ENCODE measurements around the gene HNRNPR. TPM values are rescaled to one million over a fixed set of nuclear protein-coding genes. Genes with fewer than 3 reads are reported as not detected.
"Not testable (repeated sequence)": the region's sequence is repeated elsewhere in the genome, so short reads cannot be mapped to it uniquely, and the experiment has no call there.

HNRNPR gene
- total RNA-seq, 2 experiments from 2014 or later: 190 to 210 TPM

GRCh38 chr1:23322770-23323169 lies 21.3 kb downstream of the HNRNPR start:
- peaks cover 9% of the 10 kb centered on the region for H3K4me1 Mint-ChIP-seq

DNA sequence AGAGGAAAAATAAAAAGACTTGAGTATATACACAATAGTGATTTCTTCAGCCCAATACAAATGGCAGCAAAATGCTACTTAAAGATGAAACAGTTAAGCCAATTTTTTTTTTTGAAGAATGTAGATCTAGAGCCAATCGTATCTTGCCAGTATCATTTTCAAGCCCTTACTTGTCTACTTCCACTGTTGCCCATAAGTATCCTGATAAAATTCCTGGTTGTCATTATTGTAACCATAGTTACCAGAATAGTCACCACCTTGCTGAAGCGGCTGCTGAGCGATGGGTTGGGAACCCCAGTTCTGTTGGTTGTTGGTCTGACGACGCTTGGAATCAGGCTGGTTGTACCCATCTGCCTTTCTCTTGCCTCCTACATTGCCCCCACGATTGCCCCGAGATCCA lies 33.8 kb downstream of the HNRNPR start:
- ATAC-seq; H3K27me3 Mint-ChIP-seq; H3K4me3 Mint-ChIP-seq; CTCF ChIA-PET; DNase-seq; intact Hi-C loops (cut with DNase I, micrococcal nuclease); H3K27ac Mint-ChIP-seq; H3K9me3 Mint-ChIP-seq (ENCODE audit: low read depth); POLR2A ChIA-PET: not testable (repeated sequence)
- H3K36me3 Mint-ChIP-seq (ENCODE audit: low read depth): peaks cover 48% of the 10 kb centered on the region
- peaks cover 10% of the 10 kb centered on the region for H3K4me1 Mint-ChIP-seq

More at GRCh38 chr1:23322770-23323169, 21.3 kb downstream of the HNRNPR start:
- Mint-ChIP-seq H3K27me3 (no peaks in the 10 kb centered on the region), H3K9me3 (ENCODE audit: low read depth) (no peaks in the 10 kb centered on the region), H3K4me3 (no peak overlapping the region), H3K27ac (no peak overlapping the region), H3K36me3 (ENCODE audit: low read depth) (peaks cover 57% of the 10 kb centered on the region)
- POLR2A ChIA-PET: no interaction called here
- DNase-seq: no peak
- intact Hi-C loops (cut with DNase I, micrococcal nuclease): no loop called here
- CTCF ChIA-PET: interaction anchor here (1.4 kb wide), 1 partner anchor 81 kb away, joined by 3 read pairs; no protein-coding TSS in a partner anchor
- ATAC-seq: no peak

DNA sequence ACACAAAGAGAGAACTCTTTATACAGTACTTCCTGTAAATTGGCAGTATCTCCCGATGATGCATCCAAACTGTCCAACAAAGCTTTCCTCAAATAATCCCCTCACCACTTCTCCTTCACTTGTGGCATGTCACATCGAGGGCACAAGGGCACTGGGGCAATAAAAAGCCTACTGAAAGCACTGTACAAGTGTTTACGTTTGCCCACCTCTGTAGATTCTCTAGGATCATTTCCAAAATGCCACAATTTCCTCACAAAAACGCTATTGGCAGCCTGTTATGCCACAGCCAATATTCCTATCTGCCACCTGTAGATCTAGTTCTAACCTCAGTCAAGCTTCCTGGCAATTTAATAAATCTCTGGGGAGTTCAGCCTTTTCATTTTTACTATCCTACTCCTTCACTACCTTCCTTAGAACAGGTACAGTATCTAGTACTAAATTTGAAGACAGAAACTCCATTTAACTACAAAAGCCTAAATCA lies 39.9 kb downstream of the HNRNPR start:
- intact Hi-C loops (cut with DNase I, micrococcal nuclease): no loop called here
- Mint-ChIP-seq H3K36me3 (ENCODE audit: low read depth) (peaks cover 35% of the 10 kb centered on the region), H3K27ac (no peak overlapping the region), H3K4me1 (no peaks in the 10 kb centered on the region), H3K4me3 (no peak overlapping the region), H3K27me3 (no peaks in the 10 kb centered on the region), H3K9me3 (ENCODE audit: low read depth) (no peaks in the 10 kb centered on the region)
- ChIA-PET POLR2A (no interaction called here), CTCF (no interaction called here)
- ATAC-seq (no peak), DNase-seq (no peak)

GRCh38 chr1:23303524-23303923 lies 40.6 kb downstream of the HNRNPR start:
- intact Hi-C loops (cut with DNase I, micrococcal nuclease): no loop called here
- ChIA-PET CTCF (interaction anchor here (1.0 to 1.3 kb wide), 2 partner anchors 14 to 118 kb away, joined by 3 to 4 read pairs; no protein-coding TSS in a partner anchor), POLR2A (no interaction called here)
- DNase-seq (no peak), ATAC-seq (no peak)
- peak overlapping the region; percentile 44 for H3K27ac Mint-ChIP-seq
- peaks cover 35% of the 10 kb centered on the region for H3K36me3 Mint-ChIP-seq (ENCODE audit: low read depth)
- H3K4me1 Mint-ChIP-seq: no peaks in the 10 kb centered on the region
- no peaks in the 10 kb centered on the region for H3K9me3 Mint-ChIP-seq (ENCODE audit: low read depth)
- no peaks in the 10 kb centered on the region for H3K27me3 Mint-ChIP-seq
- no peak overlapping the region for H3K4me3 Mint-ChIP-seq

GRCh38 chr1:23296931-23297330 lies 47.2 kb downstream of the HNRNPR start:
- H3K9me3 Mint-ChIP-seq (ENCODE audit: low read depth): no peaks in the 10 kb centered on the region
- intact Hi-C loops (cut with DNase I, micrococcal nuclease): no loop called here
- no peaks in the 10 kb centered on the region for H3K4me1 Mint-ChIP-seq
- POLR2A ChIA-PET: no interaction called here
- H3K27me3 Mint-ChIP-seq: no peaks in the 10 kb centered on the region
- DNase-seq: no peak
- no peak overlapping the region for H3K27ac Mint-ChIP-seq
- no peak overlapping the region for H3K4me3 Mint-ChIP-seq
- CTCF ChIA-PET: interaction anchor here (1.5 kb wide), 1 partner anchor 23 kb away, joined by 3 read pairs; no protein-coding TSS in a partner anchor
- no peak for ATAC-seq
- peaks cover 26% of the 10 kb centered on the region for H3K36me3 Mint-ChIP-seq (ENCODE audit: low read depth)

DNA sequence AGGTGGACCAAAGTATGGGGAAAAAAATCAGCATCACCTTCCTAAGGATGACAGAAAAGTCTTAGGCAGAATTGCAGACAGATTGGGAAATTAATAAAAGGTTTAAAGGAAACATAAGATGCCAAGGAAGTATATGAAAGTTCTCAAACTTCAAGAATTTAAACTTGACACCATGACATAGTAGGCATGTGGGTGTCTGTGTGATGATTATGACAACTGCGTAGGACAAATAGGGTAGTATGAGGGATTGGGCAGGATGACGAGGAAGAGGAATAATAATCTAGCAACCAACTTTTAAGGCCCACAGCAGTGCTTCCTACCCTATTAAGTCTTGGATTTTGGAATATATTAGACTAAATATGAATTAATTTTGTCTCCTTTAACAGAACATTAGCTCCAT lies 52.4 kb downstream of the HNRNPR start:
- Mint-ChIP-seq H3K27me3 (no peaks in the 10 kb centered on the region), H3K4me1 (no peaks in the 10 kb centered on the region), H3K9me3 (ENCODE audit: low read depth) (no peaks in the 10 kb centered on the region), H3K36me3 (ENCODE audit: low read depth) (peaks cover 16% of the 10 kb centered on the region), H3K27ac (no peak overlapping the region), H3K4me3 (no peak overlapping the region)
- POLR2A ChIA-PET: no interaction called here
- CTCF ChIA-PET: interaction anchor here (0.6 kb wide), 1 partner anchor 473 kb away, joined by 3 read pairs; no protein-coding TSS in a partner anchor
- ATAC-seq: no peak
- intact Hi-C loops (cut with DNase I, micrococcal nuclease): no loop called here
- DNase-seq: no peak

- Mint-ChIP-seq H3K9me3 (ENCODE audit: low read depth) (no peaks in the 10 kb centered on the region), H3K27me3 (no peaks in the 10 kb centered on the region), H3K27ac (no peak overlapping the region), H3K4me3 (no peak overlapping the region), H3K36me3 (ENCODE audit: low read depth) (peaks cover 16% of the 10 kb centered on the region), H3K4me1 (no peaks in the 10 kb centered on the region)
- ATAC-seq (no peak), DNase-seq (no peak)
- ChIA-PET POLR2A (no interaction called here), CTCF (interaction anchor here (0.6 to 1.3 kb wide), 3 partner anchors 10 to 112 kb away, joined by 3 to 5 read pairs (median 3); no protein-coding TSS in a partner anchor)
- intact Hi-C loops (cut with DNase I, micrococcal nuclease): no loop called here
Measured at GRCh38 chr1:23290836-23291565, 53.1 kb downstream of the HNRNPR start.

DNA sequence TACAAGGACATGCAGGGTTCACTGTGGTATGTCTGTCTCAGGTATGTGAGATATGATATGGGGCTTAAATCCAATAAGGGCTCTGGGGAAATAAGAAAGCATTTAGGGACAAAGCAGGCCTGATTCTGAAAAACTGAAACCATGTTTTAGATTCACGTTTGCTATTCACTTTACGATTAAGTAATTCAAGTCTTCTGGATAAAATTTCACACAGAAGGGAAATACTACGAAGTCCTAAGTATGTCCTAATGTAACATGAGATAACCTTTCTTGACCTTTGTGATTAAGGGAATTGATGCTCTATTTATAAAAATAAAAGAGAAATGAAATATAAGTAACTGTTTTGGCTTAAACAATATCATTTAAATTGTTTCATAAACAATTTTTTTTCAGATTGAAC lies 55.4 kb downstream of the HNRNPR start:
- DNase-seq (no peak), ATAC-seq (no peak)
- H3K27me3 Mint-ChIP-seq: no peaks in the 10 kb centered on the region
- H3K27ac Mint-ChIP-seq: no peak overlapping the region
- CTCF ChIA-PET: no interaction called here
- no peak overlapping the region for H3K4me3 Mint-ChIP-seq
- no peaks in the 10 kb centered on the region for H3K4me1 Mint-ChIP-seq
- peaks cover 14% of the 10 kb centered on the region for H3K36me3 Mint-ChIP-seq (ENCODE audit: low read depth)
- POLR2A ChIA-PET: no interaction called here
- H3K9me3 Mint-ChIP-seq (ENCODE audit: low read depth): no peaks in the 10 kb centered on the region
- intact Hi-C loops (cut with DNase I, micrococcal nuclease): no loop called here

DNA sequence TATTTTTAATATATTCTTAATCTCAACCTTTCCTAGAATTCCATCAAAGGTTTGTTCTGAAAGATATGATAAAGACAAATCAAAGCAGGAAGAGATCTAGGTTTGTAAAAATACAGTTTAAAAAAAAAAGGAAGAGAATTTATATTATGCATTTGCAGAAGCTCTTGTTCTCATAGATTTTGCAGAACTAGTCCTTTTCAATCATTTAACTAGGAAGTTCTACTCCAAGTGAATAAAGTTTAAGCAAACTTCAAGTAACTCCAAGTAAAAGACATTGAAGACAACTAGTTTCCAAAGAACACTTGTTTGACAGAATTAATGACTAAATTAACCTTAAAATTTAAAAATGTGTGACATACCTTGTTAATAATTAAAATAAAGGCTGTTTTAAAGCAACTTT lies 55.9 kb downstream of the HNRNPR start:
- intact Hi-C loops (cut with DNase I, micrococcal nuclease): no loop called here
- CTCF ChIA-PET: interaction anchor here (0.7 kb wide), 1 partner anchor 116 kb away, joined by 3 read pairs; no protein-coding TSS in a partner anchor
- H3K27me3 Mint-ChIP-seq: no peaks in the 10 kb centered on the region
- H3K4me3 Mint-ChIP-seq: no peak overlapping the region
- no peak overlapping the region for H3K27ac Mint-ChIP-seq
- peaks cover 15% of the 10 kb centered on the region for H3K36me3 Mint-ChIP-seq (ENCODE audit: low read depth)
- no peaks in the 10 kb centered on the region for H3K4me1 Mint-ChIP-seq
- ATAC-seq: no peak
- H3K9me3 Mint-ChIP-seq (ENCODE audit: low read depth): no peaks in the 10 kb centered on the region
- POLR2A ChIA-PET: no interaction called here
- DNase-seq: no peak

GRCh38 chr1:23286401-23286800 lies 57.7 kb downstream of the HNRNPR start:
- Mint-ChIP-seq H3K4me3 (no peak overlapping the region), H3K27ac (no peak overlapping the region), H3K4me1 (no peaks in the 10 kb centered on the region), H3K9me3 (ENCODE audit: low read depth) (no peaks in the 10 kb centered on the region), H3K36me3 (ENCODE audit: low read depth) (peaks cover 18% of the 10 kb centered on the region), H3K27me3 (no peaks in the 10 kb centered on the region)
- POLR2A ChIA-PET: no interaction called here
- intact Hi-C loops (cut with DNase I, micrococcal nuclease): no loop called here
- DNase-seq (no peak), ATAC-seq (no peak)
- CTCF ChIA-PET: no interaction called here

- Mint-ChIP-seq H3K4me3 (no peak overlapping the region), H3K36me3 (ENCODE audit: low read depth) (peaks cover 22% of the 10 kb centered on the region), H3K9me3 (ENCODE audit: low read depth) (no peaks in the 10 kb centered on the region), H3K27ac (no peak overlapping the region), H3K4me1 (no peaks in the 10 kb centered on the region), H3K27me3 (no peaks in the 10 kb centered on the region)
- CTCF ChIA-PET: no interaction called here
- DNase-seq (no peak), ATAC-seq (no peak)
- intact Hi-C loops (cut with DNase I, micrococcal nuclease): no loop called here
- POLR2A ChIA-PET: no interaction called here
Measured at GRCh38 chr1:23283667-23284602, 60.1 kb downstream of the HNRNPR start.
